Neural cell (in vitro differentiated cells): Measurements from ENCODE around the gene GOLGA6L1. TPM values are rescaled to one million over a fixed set of nuclear protein-coding genes. Genes with fewer than 3 reads are reported as not detected.
"Not testable (repeated sequence)": the region's sequence is repeated elsewhere in the genome, so short reads cannot be mapped to it uniquely, and the experiment has no call there.

ENCODE experiments used
- H2AFZ ChIP-seq: fragments of 200-600, 300-800 bp; sonication (generic), shearing (Covaris generic); 2 replicates; pipeline ENCODE4 v1.6.0; 2014; ENCODE audit warnings: low read depth, mild to moderate bottlenecking, antibody characterized with exemption, low read length, moderate library complexity
- H3F3A ChIP-seq: fragments of 200-600 bp; shearing (Covaris generic); 2 replicates; pipeline ENCODE4 v1.6.1; 2016; ENCODE audit warnings: mild to moderate bottlenecking, moderate library complexity, mixed read lengths, antibody characterized with exemption, low read length; ENCODE audit not compliant: insufficient read depth, poor library complexity, severe bottlenecking
- H3K27ac ChIP-seq: fragments of 200-600, 300-800 bp; sonication (generic), shearing (Covaris generic); 2 replicates; pipeline ENCODE4 v1.5.1; 2014; ENCODE audit warnings: mild to moderate bottlenecking, low read length, moderate library complexity
- H3K27me3 ChIP-seq: fragments of 300-800, 200-600 bp; sonication (generic), shearing (Covaris generic); 2 replicates; pipeline ENCODE4 v1.6.0; 2014; ENCODE audit warnings: mild to moderate bottlenecking, low read depth, low read length, moderate library complexity; ENCODE audit not compliant: insufficient read depth
- H3K36me3 ChIP-seq: fragments of 300-800, 200-600 bp; sonication (generic), shearing (Covaris generic); 2 replicates; pipeline ENCODE4 v1.5.1; 2014; ENCODE audit warnings: mild to moderate bottlenecking, antibody characterized with exemption, low read length, moderate library complexity; ENCODE audit not compliant: insufficient read depth
- H3K4me2 ChIP-seq: fragments of 300-800, 200-600 bp; sonication (generic), shearing (Covaris generic); 2 replicates; pipeline ENCODE4 v1.6.0; 2014; ENCODE audit warnings: mild to moderate bottlenecking, low read length
- H3K4me3 ChIP-seq: fragments of 300-800, 200-600 bp; sonication (generic), shearing (Covaris generic); 2 replicates; pipeline ENCODE4 v1.5.1; 2014; ENCODE audit warnings: mild to moderate bottlenecking, low read length, moderate library complexity
- H3K79me2 ChIP-seq: fragments of 200-600 bp; shearing (Covaris generic); replicated peaks from 2 replicates; pipeline ENCODE4 v1.6.0; 2014; ENCODE audit warnings: mild to moderate bottlenecking, low read length, moderate library complexity; ENCODE audit not compliant: insufficient read depth
- H3K9ac ChIP-seq: fragments of 300-800, 200-600 bp; sonication (generic), shearing (Covaris generic); 2 replicates; pipeline ENCODE4 v1.6.1; 2016; ENCODE audit warnings: mild to moderate bottlenecking, low read length, mixed read lengths
- H3K9me2 ChIP-seq: fragments of 200-600 bp; shearing (Covaris generic); 2 replicates; pipeline ENCODE4 v1.6.1; 2016; ENCODE audit warnings: mild to moderate bottlenecking, low read length, mixed read lengths; ENCODE audit not compliant: insufficient read depth
- H3K9me3 ChIP-seq: fragments of 200-600, 300-800 bp; sonication (generic), shearing (Covaris generic); 2 replicates; pipeline ENCODE4 v1.6.1; 2016; ENCODE audit warnings: mild to moderate bottlenecking, mixed run types, low read length, moderate library complexity, mixed read lengths
- H4K20me1 ChIP-seq: fragments of 200-600 bp; shearing (Covaris generic); 2 replicates; pipeline ENCODE4 v1.6.1; 2016; ENCODE audit warnings: mild to moderate bottlenecking, mixed run types; ENCODE audit not compliant: insufficient read depth
- CTCF ChIP-seq: fragments of 450-650 bp; IDR thresholded peaks from 2 replicates; pipeline ENCODE4 v1.5.1; 2014; ENCODE audit warnings: antibody characterized with exemption, mild to moderate bottlenecking, moderate library complexity; ENCODE audit not compliant: poor library complexity, severe bottlenecking
- EP300 ChIP-seq: fragments of 450-650 bp; conservative IDR thresholded peaks from 2 replicates; pipeline ENCODE4 v1.6.1; 2014; ENCODE audit warnings: antibody characterized with exemption, mild to moderate bottlenecking, moderate library complexity; ENCODE audit not compliant: poor library complexity, severe bottlenecking
- EZH2 ChIP-seq: fragments of 200-600, 300-800 bp; shearing (Covaris generic), sonication (generic); IDR thresholded peaks from 2 replicates; pipeline ENCODE4 v1.6.1; 2014; ENCODE audit warnings: antibody characterized with exemption, low read length, borderline replicate concordance, mild to moderate bottlenecking; ENCODE audit not compliant: insufficient read depth, poor library complexity, severe bottlenecking
- MXI1 ChIP-seq: fragments of 450-650 bp; conservative IDR thresholded peaks from 2 replicates; pipeline ENCODE4 v1.6.1; 2014; ENCODE audit warnings: antibody characterized with exemption, mild to moderate bottlenecking; ENCODE audit not compliant: poor library complexity, severe bottlenecking
- POLR2AphosphoS5 ChIP-seq: IDR thresholded peaks from 2 replicates; pipeline ENCODE4 v1.6.1; 2012
- RAD21 ChIP-seq: fragments of 450-650 bp; conservative IDR thresholded peaks from 2 replicates; pipeline ENCODE4 v1.6.1; 2014; ENCODE audit warnings: antibody characterized with exemption, mild to moderate bottlenecking, moderate library complexity
- SMC3 ChIP-seq: fragments of 450-650 bp; conservative IDR thresholded peaks from 2 replicates; pipeline ENCODE4 v1.6.1; 2014; ENCODE audit warnings: antibody characterized with exemption, mild to moderate bottlenecking, moderate library complexity; ENCODE audit not compliant: poor library complexity
- TAF1 ChIP-seq: IDR thresholded peaks from 2 replicates; pipeline ENCODE4 v1.6.1; 2012; ENCODE audit warnings: low read depth
- polyA plus RNA-seq: library from polyadenylated mRNA; depleted of rRNA; stranded (reverse); fragments of >200 nt; gene quantifications from 2 replicates; pipeline ENCODE4 v1.2.3, GENCODE V29; 2014
- TF ChIP-seq, protein P1 (sequence below): IDR thresholded peaks from 2 replicates; pipeline ENCODE4 v1.6.1; 2012; ENCODE audit warnings: borderline replicate concordance

Gene GOLGA6L1
- polyA plus RNA-seq, 1 donor from 2014 or later = not detected

DNA sequence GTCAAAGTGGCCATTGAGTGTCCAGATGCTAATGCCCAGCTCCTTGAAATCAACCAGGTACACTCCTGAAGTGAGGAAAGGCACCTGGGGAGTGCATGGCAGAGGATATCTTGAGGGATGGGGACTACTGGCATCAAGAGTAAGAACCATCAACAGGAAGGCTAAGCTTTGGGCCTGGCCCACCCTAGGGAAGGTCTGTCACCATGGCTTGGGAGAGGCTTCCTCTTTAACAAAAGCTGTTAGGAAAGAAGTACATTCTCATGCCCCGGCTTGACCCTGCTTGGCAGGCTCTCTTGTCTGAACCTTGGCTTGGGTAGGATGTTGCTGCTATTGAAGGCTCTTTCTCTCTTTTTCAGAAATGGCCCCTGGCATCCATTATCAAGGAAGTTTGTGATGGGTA is 53.5 kb downstream of the GOLGA6L1 start:
- H3K79me2 ChIP-seq = no peaks in the 10 kb centered on the region

GRCh38 chr15:23081996-23082737 is 54.5 kb downstream of the GOLGA6L1 start:
- H3K9me3 ChIP-seq, H3K36me3 ChIP-seq, H3K79me2 ChIP-seq, H3F3A ChIP-seq, H3K9ac ChIP-seq, H3K9me2 ChIP-seq, H3K4me3 ChIP-seq, H3K27ac ChIP-seq, H3K27me3 ChIP-seq, H4K20me1 ChIP-seq, H3K4me2 ChIP-seq, H2AFZ ChIP-seq: not testable (repeated sequence)

More for the DNA sequence above, 53.5 kb downstream of the GOLGA6L1 start:
- TF ChIP-seq POLR2AphosphoS5 = no peak
- TF ChIP-seq EP300 = no peak
- TF ChIP-seq RAD21 = no peak
- no peak for TF ChIP-seq CTCF
- TF ChIP-seq SMC3 = no peak
- no peak for TF ChIP-seq EZH2
- TF ChIP-seq, protein P1, sequence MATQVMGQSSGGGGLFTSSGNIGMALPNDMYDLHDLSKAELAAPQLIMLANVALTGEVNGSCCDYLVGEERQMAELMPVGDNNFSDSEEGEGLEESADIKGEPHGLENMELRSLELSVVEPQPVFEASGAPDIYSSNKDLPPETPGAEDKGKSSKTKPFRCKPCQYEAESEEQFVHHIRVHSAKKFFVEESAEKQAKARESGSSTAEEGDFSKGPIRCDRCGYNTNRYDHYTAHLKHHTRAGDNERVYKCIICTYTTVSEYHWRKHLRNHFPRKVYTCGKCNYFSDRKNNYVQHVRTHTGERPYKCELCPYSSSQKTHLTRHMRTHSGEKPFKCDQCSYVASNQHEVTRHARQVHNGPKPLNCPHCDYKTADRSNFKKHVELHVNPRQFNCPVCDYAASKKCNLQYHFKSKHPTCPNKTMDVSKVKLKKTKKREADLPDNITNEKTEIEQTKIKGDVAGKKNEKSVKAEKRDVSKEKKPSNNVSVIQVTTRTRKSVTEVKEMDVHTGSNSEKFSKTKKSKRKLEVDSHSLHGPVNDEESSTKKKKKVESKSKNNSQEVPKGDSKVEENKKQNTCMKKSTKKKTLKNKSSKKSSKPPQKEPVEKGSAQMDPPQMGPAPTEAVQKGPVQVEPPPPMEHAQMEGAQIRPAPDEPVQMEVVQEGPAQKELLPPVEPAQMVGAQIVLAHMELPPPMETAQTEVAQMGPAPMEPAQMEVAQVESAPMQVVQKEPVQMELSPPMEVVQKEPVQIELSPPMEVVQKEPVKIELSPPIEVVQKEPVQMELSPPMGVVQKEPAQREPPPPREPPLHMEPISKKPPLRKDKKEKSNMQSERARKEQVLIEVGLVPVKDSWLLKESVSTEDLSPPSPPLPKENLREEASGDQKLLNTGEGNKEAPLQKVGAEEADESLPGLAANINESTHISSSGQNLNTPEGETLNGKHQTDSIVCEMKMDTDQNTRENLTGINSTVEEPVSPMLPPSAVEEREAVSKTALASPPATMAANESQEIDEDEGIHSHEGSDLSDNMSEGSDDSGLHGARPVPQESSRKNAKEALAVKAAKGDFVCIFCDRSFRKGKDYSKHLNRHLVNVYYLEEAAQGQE = no peak
- TF ChIP-seq MXI1 = no peak
- Histone ChIP-seq H3K27ac (no peak overlapping the region), H3K27me3 (no peaks in the 10 kb centered on the region), H3K9me3 (no peaks in the 10 kb centered on the region), H3K36me3 (no peaks in the 10 kb centered on the region), H2AFZ (no peak overlapping the region), H4K20me1 (no peaks in the 10 kb centered on the region), H3K4me2 (no peak overlapping the region), H3F3A (no peaks in the 10 kb centered on the region), H3K4me3 (no peak overlapping the region), H3K9me2 (no peaks in the 10 kb centered on the region), H3K9ac (no peak overlapping the region)

DNA sequence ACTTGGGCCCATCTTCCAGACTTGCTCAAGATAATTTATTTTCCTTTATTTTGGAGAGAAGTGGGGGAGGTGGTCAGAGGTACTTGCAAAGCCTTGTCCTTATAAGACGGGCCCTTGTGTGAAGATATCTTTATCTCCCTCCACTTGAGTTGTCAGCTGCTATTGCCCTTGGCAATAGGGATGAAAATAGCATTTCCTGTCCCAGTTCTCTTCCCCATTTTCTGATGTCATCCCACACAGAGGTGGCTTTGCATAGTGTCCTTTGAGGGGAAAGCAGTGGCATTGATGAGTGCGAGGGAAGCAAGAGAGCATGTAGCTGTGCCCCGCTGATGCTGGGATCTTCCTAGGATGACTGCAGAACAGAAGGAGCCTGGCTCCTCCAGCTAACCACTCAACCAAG is 55.4 kb downstream of the GOLGA6L1 start:
- H3K79me2 ChIP-seq = no peaks in the 10 kb centered on the region
- no peak overlapping the region for H3K4me3 ChIP-seq
- H3K9me3 ChIP-seq = no peaks in the 10 kb centered on the region
- no peak overlapping the region for H3K9ac ChIP-seq
- H3K27me3 ChIP-seq = no peaks in the 10 kb centered on the region
- no peak overlapping the region for H3K27ac ChIP-seq
- no peaks in the 10 kb centered on the region for H4K20me1 ChIP-seq
- H3F3A ChIP-seq = no peaks in the 10 kb centered on the region
- no peaks in the 10 kb centered on the region for H3K9me2 ChIP-seq
- no peak overlapping the region for H3K4me2 ChIP-seq
- no peaks in the 10 kb centered on the region for H3K36me3 ChIP-seq
- TF ChIP-seq, protein P1 = no peak
- TF ChIP-seq EP300 (no peak), CTCF (no peak), SMC3 (no peak), MXI1 (no peak), TAF1 (no peak), POLR2AphosphoS5 (no peak), RAD21 (no peak), EZH2 (no peak)
- H2AFZ ChIP-seq = no peak overlapping the region
